Neuron (in vitro differentiated cells): ENCODE measurements around the gene CENPM.
A peak's percentile ranks its signal among the peaks of the same experiment; 100 is the strongest.

Experiments used
- H2AFZ ChIP-seq: one replicate; pipeline ENCODE4 v1.6.1; 2013; ENCODE audit warnings: low read depth, mild to moderate bottlenecking, inconsistent platforms, low read length, moderate library complexity
- H3K27me3 ChIP-seq: one replicate; pipeline ENCODE4 v1.6.1; 2013; ENCODE audit warnings: low read length; ENCODE audit not compliant: insufficient read depth
- H3K36me3 ChIP-seq: one replicate; pipeline ENCODE4 v1.6.1; 2013; ENCODE audit warnings: low read length; ENCODE audit not compliant: insufficient read depth
- H3K4me1 ChIP-seq: one replicate; pipeline ENCODE4 v1.6.1; 2013; ENCODE audit warnings: low read length; ENCODE audit not compliant: insufficient read depth
- H3K4me3 ChIP-seq: 2 replicates; pipeline ENCODE4 v1.5.1; 2013; ENCODE audit warnings: mild to moderate bottlenecking, low read length, moderate library complexity
- H3K9me3 ChIP-seq: one replicate; pipeline ENCODE4 v1.6.1; 2013; ENCODE audit warnings: low read length

CENPM gene

DNA sequence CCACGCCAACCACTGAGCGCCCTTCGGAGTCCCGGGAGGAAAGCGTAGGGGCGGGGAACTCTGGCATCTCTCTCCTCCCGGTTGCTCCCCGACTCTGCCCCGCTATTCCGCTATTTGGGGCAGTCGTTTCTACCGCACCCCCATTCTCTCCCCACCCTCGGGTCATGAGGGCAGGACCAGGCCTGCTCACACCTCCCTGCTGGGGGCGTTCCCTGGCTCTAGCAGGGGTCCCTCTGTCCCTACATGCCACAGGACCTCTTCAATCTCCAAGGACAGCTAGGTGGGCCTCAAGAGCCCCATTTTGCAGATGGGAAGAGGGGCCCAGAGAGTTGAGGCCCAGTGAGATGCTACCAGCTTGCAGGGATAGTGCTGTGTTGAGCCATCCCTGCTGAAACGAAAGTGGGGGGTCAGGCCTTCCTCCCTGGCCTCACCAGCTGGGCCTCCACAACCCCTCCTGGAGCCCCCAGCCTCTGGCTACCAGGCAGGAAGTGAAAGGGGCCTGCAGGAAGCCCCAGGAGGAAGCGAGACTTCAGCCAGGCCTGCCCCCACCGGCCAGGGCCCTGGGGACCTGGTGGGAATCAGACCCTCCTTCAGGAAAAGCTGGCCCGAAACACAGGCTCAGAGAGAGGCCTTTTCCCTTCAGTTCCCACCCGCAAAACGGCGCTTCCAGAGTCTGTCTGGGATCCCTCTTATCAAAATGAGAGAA is 26.5 kb downstream of the CENPM start:
- no peak overlapping the region for H2AFZ ChIP-seq
- peaks cover 4% of the 10 kb centered on the region for H3K4me1 ChIP-seq
- H3K36me3 ChIP-seq, result no peaks in the 10 kb centered on the region
- no peaks in the 10 kb centered on the region for H3K9me3 ChIP-seq
- no peak overlapping the region for H3K4me3 ChIP-seq
- peaks cover 30% of the 10 kb centered on the region for H3K27me3 ChIP-seq

DNA sequence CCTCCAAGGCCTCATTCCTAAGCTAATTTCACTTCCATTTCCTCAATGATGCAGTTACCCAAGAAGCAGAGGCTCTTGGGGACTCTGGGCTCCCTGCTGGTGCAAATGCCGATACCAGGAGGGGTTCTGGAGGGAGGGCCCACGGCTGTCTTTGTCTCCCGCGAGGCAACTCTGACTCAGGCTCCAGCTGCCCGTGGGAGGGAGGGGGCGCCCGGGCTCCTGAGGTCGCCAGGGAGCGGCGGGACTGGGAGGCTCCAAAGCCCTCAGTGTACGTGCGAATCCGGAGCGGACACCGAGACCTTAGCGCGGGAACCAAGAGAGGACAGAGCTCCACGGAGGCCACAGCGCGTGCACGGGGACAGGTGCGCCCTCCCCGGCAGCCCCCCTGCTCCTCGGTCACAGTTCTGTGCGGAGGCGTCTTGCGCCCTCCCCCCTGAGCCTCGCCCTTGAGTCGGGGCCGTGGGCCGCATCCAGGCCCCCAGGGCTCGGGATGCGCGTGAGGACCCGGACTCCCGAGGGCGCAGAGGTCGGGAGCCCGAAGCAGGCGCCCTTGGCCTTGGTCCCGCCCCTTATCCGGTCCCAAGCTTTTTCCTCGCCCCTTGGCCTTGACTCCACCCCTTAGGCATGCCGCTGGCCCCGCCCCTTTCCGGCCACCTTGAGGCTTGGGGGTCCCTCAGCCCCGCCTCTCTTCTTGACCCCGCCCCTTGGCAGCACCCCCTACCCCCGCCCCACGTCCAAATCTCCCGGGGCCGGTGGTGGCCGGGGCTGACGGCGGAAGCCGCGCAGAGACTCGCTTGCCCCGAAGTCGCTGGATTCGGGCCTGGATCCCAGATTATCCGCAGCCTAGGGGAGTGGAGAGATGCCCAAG is 27.4 kb downstream of the CENPM start:
- H3K4me3 ChIP-seq, result no peak overlapping the region
- no peaks in the 10 kb centered on the region for H3K9me3 ChIP-seq
- H3K27me3 ChIP-seq, result peaks cover 37% of the 10 kb centered on the region
- peaks cover 4% of the 10 kb centered on the region for H3K4me1 ChIP-seq
- no peaks in the 10 kb centered on the region for H3K36me3 ChIP-seq
- H2AFZ ChIP-seq, result no peak overlapping the region

DNA sequence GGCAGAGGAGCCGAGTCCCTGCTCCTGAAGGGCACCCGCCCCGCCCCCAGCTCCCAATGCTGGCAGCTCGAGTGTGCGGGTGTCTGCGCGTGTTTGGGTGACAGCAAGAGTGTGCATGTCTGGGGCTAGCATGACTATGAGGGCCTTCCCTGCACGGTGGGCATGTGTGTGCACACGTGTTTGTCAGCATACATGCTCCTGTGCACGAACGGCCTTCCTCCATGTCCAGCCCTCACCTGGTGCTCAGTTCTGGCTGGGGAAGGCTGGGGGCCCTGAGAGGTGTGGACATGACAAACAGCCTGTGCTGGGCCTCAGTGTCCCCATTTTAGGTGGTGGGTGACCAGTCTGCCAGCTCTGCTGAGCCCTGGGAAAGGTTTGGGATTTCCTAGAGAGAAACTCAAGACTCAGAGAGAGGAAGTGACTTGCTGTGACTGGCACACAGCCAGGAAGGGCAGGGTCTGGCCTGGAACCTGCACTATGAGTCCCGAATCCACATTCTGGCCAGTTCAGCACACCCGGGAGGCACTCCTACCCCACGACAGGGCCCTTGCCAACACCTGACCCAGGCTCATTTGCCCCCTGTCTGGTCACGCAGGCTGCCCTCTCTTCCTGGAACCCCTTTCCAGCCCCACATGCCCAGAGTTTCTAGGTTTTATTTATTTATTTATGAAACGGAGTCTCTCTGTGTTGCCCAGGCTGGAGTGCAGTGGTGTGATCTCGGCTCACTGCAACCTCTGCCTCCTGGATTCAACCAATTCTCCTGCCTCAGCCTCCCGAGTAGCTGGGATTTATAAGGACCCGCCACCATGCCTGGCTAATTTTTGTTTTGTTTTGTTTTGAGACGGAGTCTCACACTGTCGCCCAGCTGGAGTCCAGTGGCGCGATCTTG is 28.8 kb downstream of the CENPM start:
- H2AFZ ChIP-seq, result no peak overlapping the region
- no peaks in the 10 kb centered on the region for H3K9me3 ChIP-seq
- no peak overlapping the region for H3K4me3 ChIP-seq
- H3K27me3 ChIP-seq, result peaks cover 50% of the 10 kb centered on the region
- H3K36me3 ChIP-seq, result no peaks in the 10 kb centered on the region
- H3K4me1 ChIP-seq, result peaks cover 4% of the 10 kb centered on the region

DNA sequence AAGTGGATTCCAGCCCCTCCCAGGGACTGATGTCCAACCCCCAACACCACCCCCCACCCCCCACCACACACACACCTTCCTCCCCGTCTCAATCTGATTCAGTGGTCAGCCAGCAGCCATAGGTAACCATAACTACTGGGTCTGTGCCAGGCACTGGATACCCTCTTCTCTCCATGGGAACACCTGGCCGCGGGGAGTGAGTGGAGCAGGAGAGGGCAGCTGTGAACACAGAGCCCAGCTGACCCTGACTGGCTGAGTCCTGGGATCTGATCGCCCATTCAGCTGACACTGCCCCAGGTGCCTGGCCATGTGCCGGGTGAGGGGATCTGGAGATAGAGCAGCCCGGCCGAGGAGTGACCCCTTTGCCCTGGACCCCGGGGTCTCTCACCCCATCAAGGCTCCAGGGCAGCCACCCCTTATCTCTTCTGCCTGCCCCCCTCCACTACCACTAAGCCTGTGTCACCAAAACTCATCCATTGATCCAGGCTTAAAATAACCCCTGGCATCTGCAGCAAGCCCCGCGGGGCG is 29.5 kb downstream of the CENPM start:
- H3K4me3 ChIP-seq, result no peak overlapping the region
- no peaks in the 10 kb centered on the region for H3K36me3 ChIP-seq
- H3K9me3 ChIP-seq, result no peaks in the 10 kb centered on the region
- H2AFZ ChIP-seq, result no peak overlapping the region
- peaks cover 57% of the 10 kb centered on the region for H3K27me3 ChIP-seq
- peaks cover 4% of the 10 kb centered on the region for H3K4me1 ChIP-seq

DNA sequence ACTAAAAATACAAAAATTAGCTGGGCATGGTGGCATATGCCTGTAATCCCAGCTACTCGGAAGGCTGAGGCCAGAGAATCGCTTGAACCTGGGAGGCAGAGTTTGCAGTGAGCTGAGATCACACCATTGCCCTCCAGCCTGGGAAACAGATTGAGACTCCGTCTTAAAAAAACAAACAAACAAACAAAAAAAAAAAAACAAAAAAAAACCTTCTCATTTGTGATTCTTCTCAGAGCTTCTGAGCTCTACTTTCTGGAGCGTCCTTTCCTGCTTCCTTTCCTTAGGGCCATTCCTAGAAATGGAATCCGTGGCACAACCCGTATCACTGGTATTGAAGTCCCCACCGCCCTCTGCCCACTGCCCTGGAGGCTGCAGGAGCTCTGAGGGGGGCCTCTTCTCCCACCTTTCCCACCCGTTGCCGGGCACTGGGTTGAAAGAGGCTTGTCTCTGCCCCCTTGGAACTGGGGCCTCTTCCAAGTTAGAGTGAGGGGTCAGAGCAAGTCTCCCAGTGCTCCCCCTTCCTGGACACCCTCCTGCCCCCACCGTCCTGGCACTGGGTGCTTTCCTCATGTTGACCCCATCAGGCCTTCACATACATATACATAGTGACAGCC is 30.1 kb downstream of the CENPM start:
- Histone ChIP-seq H3K4me3 (no peak overlapping the region), H2AFZ (no peak overlapping the region), H3K9me3 (no peaks in the 10 kb centered on the region), H3K36me3 (no peaks in the 10 kb centered on the region), H3K4me1 (peaks cover 4% of the 10 kb centered on the region), H3K27me3 (peaks cover 63% of the 10 kb centered on the region)

DNA sequence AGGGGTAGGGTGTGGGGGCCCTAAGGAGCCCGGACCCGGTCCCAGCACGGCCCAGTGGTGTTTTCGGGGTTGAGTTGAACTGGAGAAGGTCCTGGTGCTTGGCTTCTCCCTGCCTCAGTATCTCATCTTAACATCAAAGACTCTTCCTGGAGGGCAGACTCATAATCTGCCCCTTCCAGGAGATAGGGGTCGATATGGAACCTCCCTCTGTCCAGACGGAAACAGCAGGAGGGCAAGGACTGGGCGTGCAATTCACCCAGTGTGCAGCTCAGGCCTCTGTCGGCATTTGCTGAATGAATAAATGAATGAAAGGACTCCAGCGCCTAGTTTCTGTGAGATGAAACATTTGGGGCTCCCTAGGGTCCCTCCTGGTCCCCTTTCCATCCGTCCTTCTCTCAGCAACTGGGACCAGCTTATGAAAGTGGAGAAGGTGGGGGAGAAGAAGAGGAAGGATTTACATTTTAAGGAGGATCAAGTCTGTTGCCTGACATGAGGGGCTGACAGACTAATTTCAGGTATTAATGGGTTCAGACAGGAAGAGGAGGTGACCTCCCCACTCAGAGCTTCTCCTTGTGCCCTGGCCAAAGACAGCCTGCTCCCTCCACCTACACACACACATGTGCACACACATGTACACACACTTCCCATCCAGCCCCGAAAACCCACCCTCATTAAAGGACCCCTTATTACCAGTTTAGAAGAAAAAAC is 31.0 kb downstream of the CENPM start:
- no peaks in the 10 kb centered on the region for H3K36me3 ChIP-seq
- no peak overlapping the region for H3K4me3 ChIP-seq
- H2AFZ ChIP-seq, result no peak overlapping the region
- peaks cover 71% of the 10 kb centered on the region for H3K27me3 ChIP-seq
- no peaks in the 10 kb centered on the region for H3K9me3 ChIP-seq
- peaks cover 4% of the 10 kb centered on the region for H3K4me1 ChIP-seq

DNA sequence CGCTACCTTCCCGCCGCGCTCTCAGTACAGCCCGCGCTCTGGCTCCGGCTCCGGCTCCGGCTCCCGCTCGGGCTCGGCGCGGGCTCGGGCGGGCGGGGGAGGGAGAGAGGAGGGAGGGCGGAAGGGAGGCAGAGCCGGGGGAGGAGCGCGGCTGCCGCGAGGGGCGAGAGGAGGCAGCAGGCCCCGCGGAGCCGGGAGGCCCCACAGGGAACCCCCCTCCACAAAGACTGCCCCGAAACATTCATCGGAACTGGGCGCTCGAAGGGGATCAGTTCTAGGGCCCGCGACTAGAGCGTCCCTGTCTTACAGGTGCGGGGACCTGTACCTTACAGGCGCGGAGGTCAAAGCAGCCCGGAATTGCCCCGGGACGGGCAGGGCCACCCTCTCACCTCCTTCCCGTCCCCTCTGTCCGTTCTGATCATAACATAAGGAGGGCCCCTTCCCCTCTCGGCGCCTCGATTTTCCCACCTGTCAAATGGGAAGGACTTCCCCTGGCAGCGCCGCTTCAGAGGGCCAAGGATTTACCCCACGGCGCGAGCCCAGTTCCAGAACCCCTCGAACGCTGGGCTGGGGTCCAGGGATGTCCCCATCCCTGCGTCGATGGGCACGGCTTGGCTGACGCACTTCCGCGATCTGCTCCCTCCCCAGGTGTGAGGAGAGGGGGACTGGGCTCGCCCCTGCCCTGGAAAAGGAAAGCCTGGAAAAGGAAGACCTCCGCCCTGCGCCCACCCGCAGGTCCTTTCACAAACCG is 31.7 kb downstream of the CENPM start, which contains the start of gene SHISA8:
Gene SHISA8 (minus strand): TSS at position 40 of the 751 bp plus-strand sequence. CDS start 407 bp downstream, outside the sequence.
- H3K27me3 ChIP-seq, result peaks cover 79% of the 10 kb centered on the region
- peaks cover 10% of the 10 kb centered on the region for H3K4me1 ChIP-seq
- H3K9me3 ChIP-seq, result no peaks in the 10 kb centered on the region
- no peak within 1 kb of the TSS for H2AFZ ChIP-seq
- H3K4me3 ChIP-seq, result peak within 1 kb of the TSS; percentile 17
- no peaks in the 10 kb centered on the region for H3K36me3 ChIP-seq

DNA sequence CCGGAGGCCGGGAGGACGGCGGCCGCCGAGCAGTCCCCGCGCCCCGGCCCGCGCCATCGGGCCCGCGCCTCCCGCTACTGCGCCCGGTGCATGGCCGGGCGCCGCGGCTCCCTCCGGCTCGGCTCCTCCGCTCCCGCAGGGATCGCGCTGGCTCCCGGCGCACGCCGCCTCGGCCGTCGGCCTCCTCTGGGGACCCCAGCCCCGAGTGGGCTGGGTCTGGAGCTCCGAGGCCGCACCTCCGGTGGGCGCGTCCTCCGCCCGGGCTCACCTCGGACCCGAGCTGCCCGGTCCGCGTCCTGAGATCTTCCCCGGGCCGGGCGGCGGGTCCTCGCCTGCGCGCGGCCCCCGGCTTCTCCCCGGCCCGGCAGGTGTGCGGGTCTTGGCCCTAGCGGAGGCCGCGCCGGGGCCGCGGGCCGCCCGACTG is 32.3 kb downstream of the CENPM start:
- H3K4me3 ChIP-seq, result no peak overlapping the region
- H3K36me3 ChIP-seq, result no peaks in the 10 kb centered on the region
- peaks cover 9% of the 10 kb centered on the region for H3K4me1 ChIP-seq
- no peaks in the 10 kb centered on the region for H3K9me3 ChIP-seq
- H2AFZ ChIP-seq, result no peak overlapping the region
- peaks cover 82% of the 10 kb centered on the region for H3K27me3 ChIP-seq

DNA sequence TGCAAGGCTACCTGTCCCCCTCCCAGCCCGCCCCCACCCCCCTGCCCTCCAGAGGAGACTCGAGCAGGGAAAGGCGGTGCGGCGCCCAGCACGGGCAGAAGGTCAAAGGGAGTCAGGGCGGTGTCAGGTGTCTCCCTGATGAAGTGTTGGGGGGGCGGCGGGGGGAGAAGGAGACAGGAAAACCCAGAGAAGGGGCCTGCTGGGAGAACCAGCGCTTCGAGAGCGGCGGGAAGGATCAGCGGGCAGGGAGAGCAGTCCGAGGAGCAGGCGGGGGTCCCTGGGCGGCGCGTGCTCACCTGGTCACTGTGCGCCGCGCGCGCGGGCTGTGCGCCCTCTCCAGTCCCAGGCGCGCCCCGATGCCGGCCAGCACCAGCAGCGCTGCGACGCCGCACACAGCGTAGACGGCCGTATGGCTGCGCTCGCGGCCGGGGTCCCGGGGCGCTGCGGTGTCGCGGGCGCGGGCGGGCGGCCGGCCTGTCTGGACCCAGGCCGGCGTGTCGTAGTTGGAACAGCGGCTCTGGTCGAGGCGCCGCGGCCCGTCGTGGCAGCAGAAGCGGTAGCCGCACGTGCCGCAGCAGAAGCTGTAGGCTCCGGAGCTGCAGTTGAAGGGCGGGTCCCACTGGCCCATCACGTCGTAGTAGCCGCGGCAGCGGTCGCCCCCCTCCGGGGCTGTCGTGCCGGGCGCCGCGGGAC is 33.0 kb downstream of the CENPM start:
- peaks cover 86% of the 10 kb centered on the region for H3K27me3 ChIP-seq
- H3K4me1 ChIP-seq, result peaks cover 6% of the 10 kb centered on the region
- no peak overlapping the region for H3K4me3 ChIP-seq
- H3K36me3 ChIP-seq, result no peaks in the 10 kb centered on the region
- no peaks in the 10 kb centered on the region for H3K9me3 ChIP-seq
- H2AFZ ChIP-seq, result no peak overlapping the region

DNA sequence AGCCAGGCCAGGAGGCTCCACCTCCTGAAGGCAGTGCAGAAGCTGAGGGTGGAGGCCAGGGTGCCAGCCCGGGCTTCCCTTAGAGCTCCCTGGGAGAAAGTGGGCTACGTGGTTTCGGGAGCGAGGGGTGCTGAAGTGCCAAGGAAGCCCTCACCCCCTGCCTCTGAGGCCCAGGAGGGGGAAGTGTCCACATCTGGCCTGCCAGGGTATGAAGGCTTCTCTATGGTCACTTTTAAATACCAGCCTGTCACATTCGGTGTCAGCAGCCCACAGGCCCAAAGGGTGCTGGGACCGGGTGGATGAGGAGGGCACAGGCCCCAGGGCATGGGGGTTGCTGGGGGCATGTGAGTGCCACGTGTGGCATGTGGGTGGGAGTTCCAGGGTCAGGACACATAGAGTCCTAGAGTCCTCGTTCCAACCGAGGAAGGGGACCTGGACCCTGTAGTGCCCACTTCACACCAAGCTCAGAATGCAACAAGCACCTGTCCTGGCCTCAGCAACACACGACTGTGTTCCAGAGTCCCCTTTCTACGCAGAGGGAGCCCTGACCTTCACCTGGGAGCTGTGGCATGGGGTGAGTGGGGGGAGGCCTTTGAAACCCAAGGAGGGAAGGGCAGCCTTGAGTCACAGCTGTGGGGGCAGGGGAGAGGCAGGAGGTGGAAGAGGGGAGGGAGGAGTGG is 33.8 kb downstream of the CENPM start:
- Histone ChIP-seq H2AFZ (no peak overlapping the region), H3K9me3 (no peaks in the 10 kb centered on the region), H3K4me1 (peaks cover 6% of the 10 kb centered on the region), H3K4me3 (no peak overlapping the region), H3K36me3 (no peaks in the 10 kb centered on the region), H3K27me3 (peaks cover 88% of the 10 kb centered on the region)
